Neural crest cell (in vitro differentiated cells): ENCODE data around the gene PMEPA1. TPM values are rescaled to one million over a fixed set of nuclear protein-coding genes. Genes with fewer than 3 reads are reported as not detected.

Experiments used
- DNase-seq: peaks from one replicate; pipeline ENCODE4 v3.0.0; 2021; ENCODE audit warnings: low read depth, mixed read lengths, low spot score
- H3K27ac Mint-ChIP-seq: one replicate; pipeline ENCODE4 v1.8.0; 2021; ENCODE audit warnings: mild to moderate bottlenecking, mixed read lengths; ENCODE audit not compliant: unreplicated experiment
- H3K27me3 Mint-ChIP-seq: 2 replicates; pipeline ENCODE4 v1.8.0; 2021; ENCODE audit warnings: low read depth, mild to moderate bottlenecking, mixed read lengths
- H3K36me3 Mint-ChIP-seq: 2 replicates; pipeline ENCODE4 v1.8.0; 2021; ENCODE audit warnings: low read depth, mild to moderate bottlenecking, mixed read lengths
- H3K4me1 Mint-ChIP-seq: 2 replicates; pipeline ENCODE4 v1.8.0; 2021; ENCODE audit warnings: mixed read lengths
- H3K4me3 Mint-ChIP-seq: one replicate; pipeline ENCODE4 v1.8.0; 2021; ENCODE audit warnings: mild to moderate bottlenecking, mixed read lengths
- H3K9me3 Mint-ChIP-seq: 2 replicates; pipeline ENCODE4 v1.8.0; 2021; ENCODE audit warnings: mixed read lengths
- CTCF ChIP-seq: fragments of 200-600 bp; sonication (generic); conservative IDR thresholded peaks from 2 replicates; pipeline ENCODE4 v1.5.0; 2021; ENCODE audit warnings: antibody characterized with exemption, mild to moderate bottlenecking
- total RNA-seq: library from RNA; stranded (reverse); gene quantifications from 2 replicates; pipeline ENCODE4 v1.2.1, GENCODE V29; 2021

The PMEPA1 gene
- total RNA-seq, 1 donor from 2014 or later, result 3.2 TPM

GRCh38 chr20:57736738-57737347 lies 27.0 kb upstream of the PMEPA1 start:
- no peaks in the 10 kb centered on the region for H3K36me3 Mint-ChIP-seq
- TF ChIP-seq CTCF, result no peak
- H3K27me3 Mint-ChIP-seq, result peaks cover 49% of the 10 kb centered on the region
- no peaks in the 10 kb centered on the region for H3K4me1 Mint-ChIP-seq
- H3K4me3 Mint-ChIP-seq, result no peak overlapping the region
- H3K9me3 Mint-ChIP-seq, result no peaks in the 10 kb centered on the region
- H3K27ac Mint-ChIP-seq, result no peak overlapping the region
- no peak for DNase-seq

DNA sequence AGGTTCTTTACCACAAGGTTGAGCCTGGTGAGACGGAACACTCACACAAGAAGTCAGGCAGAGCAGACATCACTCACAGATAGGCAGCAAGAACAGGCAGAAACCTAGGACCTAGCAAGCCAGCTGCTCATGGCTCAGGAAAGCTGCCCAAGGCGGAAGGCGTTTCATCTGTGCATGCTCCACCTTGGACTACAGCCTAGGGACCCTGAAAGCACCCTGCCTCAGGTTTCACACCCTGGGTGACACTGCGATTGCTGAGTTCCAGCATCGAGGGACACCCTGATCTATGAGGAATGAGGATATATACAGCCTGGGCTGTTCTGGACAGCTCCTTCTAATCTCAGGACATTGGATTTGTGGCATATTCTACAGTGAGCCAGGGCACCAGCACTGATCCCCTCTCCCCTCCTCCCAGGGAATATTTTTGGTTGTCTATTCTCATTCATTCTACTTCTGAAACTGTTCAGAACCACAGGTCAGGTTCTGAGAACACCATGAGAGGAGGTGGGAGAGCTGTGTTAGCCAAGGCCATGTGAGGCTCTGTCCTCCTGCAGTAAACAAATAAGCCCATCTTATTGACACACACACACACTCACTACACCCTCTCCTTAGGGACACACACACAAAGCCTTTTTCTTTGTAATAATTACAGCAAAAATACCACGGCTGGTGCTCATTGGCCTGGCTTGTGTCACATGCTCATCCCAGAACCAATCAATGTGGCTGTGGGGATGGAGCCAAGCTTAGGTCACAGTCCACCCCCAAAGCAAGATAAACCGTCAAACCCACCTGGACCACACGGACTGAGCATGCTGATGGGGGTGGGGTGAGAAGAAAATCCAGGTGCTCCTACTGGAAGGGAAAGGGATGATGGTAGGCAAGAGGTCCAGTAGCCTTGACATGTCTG lies 26.3 kb upstream of the PMEPA1 start:
- Mint-ChIP-seq H3K27ac (no peak overlapping the region), H3K4me3 (no peak overlapping the region), H3K36me3 (no peaks in the 10 kb centered on the region), H3K4me1 (no peaks in the 10 kb centered on the region), H3K9me3 (no peaks in the 10 kb centered on the region), H3K27me3 (peaks cover 52% of the 10 kb centered on the region)
- TF ChIP-seq CTCF, result no peak
- no peak for DNase-seq

GRCh38 chr20:57734754-57735153 lies 24.9 kb upstream of the PMEPA1 start:
- H3K9me3 Mint-ChIP-seq, result no peaks in the 10 kb centered on the region
- H3K4me1 Mint-ChIP-seq, result no peaks in the 10 kb centered on the region
- TF ChIP-seq CTCF, result no peak

DNA sequence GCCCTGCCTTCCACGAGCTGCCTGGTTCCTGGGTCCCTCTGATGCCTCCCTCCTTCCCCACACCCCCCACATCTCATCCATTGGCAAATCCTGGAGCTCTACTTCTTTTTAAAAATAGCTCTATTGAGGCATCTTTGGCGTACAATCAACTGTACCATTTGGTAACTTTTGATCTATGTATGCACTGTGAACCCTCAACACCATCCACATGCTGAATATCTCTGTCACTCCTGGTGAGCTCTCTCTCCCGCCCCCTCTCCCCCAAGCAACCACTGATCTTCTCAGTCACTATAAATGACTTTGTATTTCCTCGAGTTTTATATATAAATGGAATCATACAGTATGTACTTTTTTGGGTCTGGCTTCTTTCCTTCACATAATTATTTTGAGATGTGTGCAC lies 22.4 kb upstream of the PMEPA1 start:
- DNase-seq, result no peak
- H3K4me3 Mint-ChIP-seq, result no peak overlapping the region
- no peak for TF ChIP-seq CTCF
- H3K36me3 Mint-ChIP-seq, result no peaks in the 10 kb centered on the region
- H3K27me3 Mint-ChIP-seq, result peaks cover 62% of the 10 kb centered on the region
- H3K27ac Mint-ChIP-seq, result no peak overlapping the region
- H3K9me3 Mint-ChIP-seq, result no peaks in the 10 kb centered on the region
- no peaks in the 10 kb centered on the region for H3K4me1 Mint-ChIP-seq

More at GRCh38 chr20:57734754-57735153, 24.9 kb upstream of the PMEPA1 start:
- no peak overlapping the region for H3K27ac Mint-ChIP-seq
- no peak for DNase-seq
- no peaks in the 10 kb centered on the region for H3K36me3 Mint-ChIP-seq
- no peak overlapping the region for H3K4me3 Mint-ChIP-seq
- H3K27me3 Mint-ChIP-seq, result peaks cover 50% of the 10 kb centered on the region

- no peak overlapping the region for H3K27ac Mint-ChIP-seq
- no peak overlapping the region for H3K4me3 Mint-ChIP-seq
- H3K4me1 Mint-ChIP-seq, result peaks cover 10% of the 10 kb centered on the region
- H3K27me3 Mint-ChIP-seq, result peaks cover 63% of the 10 kb centered on the region
- DNase-seq, result no peak
- H3K9me3 Mint-ChIP-seq, result no peaks in the 10 kb centered on the region
- no peaks in the 10 kb centered on the region for H3K36me3 Mint-ChIP-seq
- no peak for TF ChIP-seq CTCF
These were observed 18.9 kb upstream of the PMEPA1 start for GRCh38 chr20:57728762-57729161.
